GM23338 (cell line): ENCODE measurements around the gene ZNF511. TPM values are rescaled to one million over a fixed set of nuclear protein-coding genes. Genes with fewer than 3 reads are reported as not detected.

Experiments used
- ATAC-seq: fragments of 200-7000 bp; cut with Tn5 transposase; 3 replicates; pipeline ENCODE4 v1.9.1; 2020
- DNase-seq: peaks from one replicate; pipeline ENCODE4 v3.0.0-alpha.2; 2015; ENCODE audit warnings: low spot score
- H2AFZ ChIP-seq: fragments of 200-600 bp; sonication (generic); 2 replicates; pipeline ENCODE4 v1.8.0; 2016; ENCODE audit warnings: antibody characterized with exemption, mild to moderate bottlenecking, moderate library complexity
- H3F3A ChIP-seq: fragments of 200-600 bp; sonication (generic); replicated peaks from 2 replicates; pipeline ENCODE4 v1.8.0; 2017; ENCODE audit warnings: antibody characterized with exemption, mixed run types, low read depth
- H3K27ac ChIP-seq: fragments of 200-600 bp; sonication (generic); 2 replicates; pipeline ENCODE4 v1.6.1; 2016; ENCODE audit warnings: low read depth
- H3K27me3 ChIP-seq: fragments of 200-600 bp; sonication (generic); 2 replicates; pipeline ENCODE4 v1.8.0; 2016; ENCODE audit warnings: mild to moderate bottlenecking, mixed run types, moderate library complexity; ENCODE audit not compliant: insufficient read depth
- H3K36me3 ChIP-seq: fragments of 200-600 bp; sonication (generic); 2 replicates; pipeline ENCODE4 v1.8.0; 2016; ENCODE audit warnings: mild to moderate bottlenecking; ENCODE audit not compliant: insufficient read depth
- H3K4me1 ChIP-seq: fragments of 200-600 bp; sonication (generic); 2 replicates; pipeline ENCODE4 v1.8.0; 2016; ENCODE audit warnings: mild to moderate bottlenecking, moderate library complexity; ENCODE audit not compliant: insufficient read depth
- H3K4me2 ChIP-seq: fragments of 200-600 bp; sonication (generic); 2 replicates; pipeline ENCODE4 v1.7.1; 2017; ENCODE audit warnings: mixed run types
- H3K4me3 ChIP-seq: fragments of 200-600 bp; sonication (generic); 2 replicates; pipeline ENCODE4 v1.6.1; 2016; ENCODE audit warnings: mixed run types
- H3K79me2 ChIP-seq: fragments of 200-600 bp; sonication (generic); replicated peaks from 2 replicates; pipeline ENCODE4 v1.8.0; 2017; ENCODE audit warnings: mild to moderate bottlenecking; ENCODE audit not compliant: insufficient read depth
- H3K9me2 ChIP-seq: fragments of 200-600 bp; sonication (generic); 2 replicates; pipeline ENCODE4 v1.8.0; 2017; ENCODE audit not compliant: insufficient read depth
- H4K20me1 ChIP-seq: fragments of 200-600 bp; sonication (generic); replicated peaks from 2 replicates; pipeline ENCODE4 v1.8.0; 2017; ENCODE audit warnings: mild to moderate bottlenecking; ENCODE audit not compliant: insufficient read depth
- H3K27ac Mint-ChIP-seq: 2 replicates; pipeline ENCODE4 v1.8.0; 2020; ENCODE audit warnings: inconsistent platforms, mild to moderate bottlenecking, moderate library complexity, mixed read lengths
- H3K27me3 Mint-ChIP-seq: 3 replicates; pipeline ENCODE4 v1.8.0; 2022; ENCODE audit warnings: low read depth, mild to moderate bottlenecking, moderate library complexity, mixed read lengths, inconsistent platforms; ENCODE audit not compliant: insufficient read depth, poor library complexity
- H3K36me3 Mint-ChIP-seq: 3 replicates; pipeline ENCODE4 v1.8.0; 2021; ENCODE audit warnings: low read depth, mild to moderate bottlenecking, inconsistent platforms, moderate library complexity, mixed read lengths
- H3K4me1 Mint-ChIP-seq: 3 replicates; pipeline ENCODE4 v1.8.0; 2020; ENCODE audit warnings: mild to moderate bottlenecking, inconsistent platforms, mixed read lengths
- H3K4me3 Mint-ChIP-seq: 3 replicates; pipeline ENCODE4 v1.8.0; 2021; ENCODE audit warnings: moderate library complexity, mild to moderate bottlenecking, inconsistent platforms, mixed read lengths
- H3K9me3 Mint-ChIP-seq: 3 replicates; pipeline ENCODE4 v1.8.0; 2020; ENCODE audit warnings: moderate library complexity, mild to moderate bottlenecking, inconsistent platforms, mixed read lengths
- CREB1 ChIP-seq: fragments of 250-450 bp; sonication (Bioruptor Pico); IDR thresholded peaks from 2 replicates; pipeline ENCODE4 v1.5.0; 2020; ENCODE audit warnings: low read depth, mild to moderate bottlenecking, moderate library complexity
- EZH2 ChIP-seq: fragments of 200-600 bp; sonication (generic); IDR thresholded peaks from one replicate; pipeline ENCODE4 v1.8.0; 2017; ENCODE audit warnings: antibody characterized with exemption, mild to moderate bottlenecking, low read depth; ENCODE audit not compliant: unreplicated experiment
- JUNB ChIP-seq: IDR thresholded peaks from one replicate; pipeline ENCODE4 v1.6.1; 2016; ENCODE audit warnings: antibody characterized with exemption; ENCODE audit not compliant: unreplicated experiment
- STAT1 ChIP-seq: IDR thresholded peaks from one replicate; pipeline ENCODE4 v1.6.1; 2016; ENCODE audit warnings: antibody characterized with exemption; ENCODE audit not compliant: unreplicated experiment
- ZNF114 ChIP-seq: fragments of 250-450 bp; sonication (Bioruptor Pico); IDR thresholded peaks from 2 replicates; pipeline ENCODE4 v1.5.0; 2020; ENCODE audit warnings: mild to moderate bottlenecking, moderate library complexity
- ZNF331 ChIP-seq: fragments of 250-450 bp; sonication (Bioruptor Pico); IDR thresholded peaks from 2 replicates; pipeline ENCODE4 v1.5.0; 2020; ENCODE audit warnings: low read depth, mild to moderate bottlenecking, moderate library complexity
- polyA plus RNA-seq: library from polyadenylated mRNA; unstranded; fragments of >200 nt; fragmentation: Nextera tagmentation; extraction: Ambion mirVana; gene quantifications from 2 replicates; pipeline ENCODE4 v1.2.1, GENCODE V29; 2016
- total RNA-seq: library from RNA; depleted of rRNA; stranded (reverse); fragments of >200 nt; shearing (Covaris generic); gene quantifications from 2 replicates; pipeline ENCODE4 v1.2.3, GENCODE V29; 2014
- TF ChIP-seq, protein P1 (sequence below): IDR thresholded peaks from one replicate; pipeline ENCODE4 v1.6.1; 2018; ENCODE audit warnings: antibody characterized with exemption; ENCODE audit not compliant: unreplicated experiment
- TF ChIP-seq, protein P2 (sequence below): IDR thresholded peaks from 2 replicates; pipeline ENCODE4 v1.6.1; 2016; ENCODE audit warnings: antibody characterized with exemption
- TF ChIP-seq, protein P3 (sequence below), 2 experiments: fragments of 200-600 bp in 1 of 2; sonication (generic) in 1 of 2; conservative IDR thresholded peaks; 2 replicates each; pipeline versions ENCODE4 v1.5.1 to v1.6.1; 2016 to 2017; ENCODE audit warnings: antibody characterized with exemption in 2 of 2, low read depth in 2 of 2, mild to moderate bottlenecking in 2 of 2, moderate library complexity in 1 of 2

Gene ZNF511
- total and polyA plus RNA-seq, 2 experiments from 2014 or later: 41.3 to 104 TPM

DNA sequence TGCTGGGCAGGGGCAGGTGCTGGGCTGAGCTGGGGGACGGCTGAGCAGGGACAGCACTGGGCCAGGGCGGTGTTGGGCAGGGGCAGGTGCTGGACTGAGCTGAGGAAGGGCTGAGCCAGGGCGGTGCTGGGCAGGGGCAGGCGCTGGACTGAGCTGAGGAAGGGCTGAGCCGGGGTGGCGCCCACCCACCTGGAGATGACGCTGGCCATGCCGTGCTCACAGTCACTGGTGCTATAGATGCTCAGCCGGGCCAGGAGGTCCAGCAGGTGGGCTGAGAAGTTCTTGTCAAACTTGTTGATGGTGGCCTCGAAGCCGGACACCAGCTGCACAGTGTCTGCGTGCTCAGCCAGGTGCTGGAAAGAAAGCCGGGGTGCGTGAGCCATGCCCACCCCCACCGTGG is 27.6 kb upstream of the ZNF511 start:
- no peaks in the 10 kb centered on the region for H3K79me2 ChIP-seq
- peaks cover 12% of the 10 kb centered on the region; the same call in 1 of the 2 replicates for H3K36me3 ChIP-seq
- no peak overlapping the region for H3K27ac ChIP-seq
- no peak overlapping the region for H3K4me2 ChIP-seq
- Mint-ChIP-seq H3K27ac (no peak overlapping the region), H3K9me3 (no peaks in the 10 kb centered on the region), H3K4me1 (no peaks in the 10 kb centered on the region), H3K36me3 (peaks cover 36% of the 10 kb centered on the region), H3K4me3 (no peak overlapping the region), H3K27me3 (peaks cover 3% of the 10 kb centered on the region)
- no peaks in the 10 kb centered on the region for H3K27me3 ChIP-seq
- no peak for ATAC-seq
- no peak for DNase-seq
- 0 out of 2 replicates have a peak, but pooled peaks cover 5% of the 10 kb centered on the region for H3F3A ChIP-seq
- no peak overlapping the region for H3K4me3 ChIP-seq
- no peak overlapping the region for H2AFZ ChIP-seq
- no peaks in the 10 kb centered on the region for H3K9me2 ChIP-seq
- no peaks in the 10 kb centered on the region for H3K4me1 ChIP-seq
- TF ChIP-seq STAT1 (no peak), ZNF331 (CRISPR knock-in tag) (no peak), ZNF114 (no peak), CREB1 (CRISPR knock-in tag) (no peak), JUNB (no peak), EZH2 (no peak)
- TF ChIP-seq, protein P1, sequence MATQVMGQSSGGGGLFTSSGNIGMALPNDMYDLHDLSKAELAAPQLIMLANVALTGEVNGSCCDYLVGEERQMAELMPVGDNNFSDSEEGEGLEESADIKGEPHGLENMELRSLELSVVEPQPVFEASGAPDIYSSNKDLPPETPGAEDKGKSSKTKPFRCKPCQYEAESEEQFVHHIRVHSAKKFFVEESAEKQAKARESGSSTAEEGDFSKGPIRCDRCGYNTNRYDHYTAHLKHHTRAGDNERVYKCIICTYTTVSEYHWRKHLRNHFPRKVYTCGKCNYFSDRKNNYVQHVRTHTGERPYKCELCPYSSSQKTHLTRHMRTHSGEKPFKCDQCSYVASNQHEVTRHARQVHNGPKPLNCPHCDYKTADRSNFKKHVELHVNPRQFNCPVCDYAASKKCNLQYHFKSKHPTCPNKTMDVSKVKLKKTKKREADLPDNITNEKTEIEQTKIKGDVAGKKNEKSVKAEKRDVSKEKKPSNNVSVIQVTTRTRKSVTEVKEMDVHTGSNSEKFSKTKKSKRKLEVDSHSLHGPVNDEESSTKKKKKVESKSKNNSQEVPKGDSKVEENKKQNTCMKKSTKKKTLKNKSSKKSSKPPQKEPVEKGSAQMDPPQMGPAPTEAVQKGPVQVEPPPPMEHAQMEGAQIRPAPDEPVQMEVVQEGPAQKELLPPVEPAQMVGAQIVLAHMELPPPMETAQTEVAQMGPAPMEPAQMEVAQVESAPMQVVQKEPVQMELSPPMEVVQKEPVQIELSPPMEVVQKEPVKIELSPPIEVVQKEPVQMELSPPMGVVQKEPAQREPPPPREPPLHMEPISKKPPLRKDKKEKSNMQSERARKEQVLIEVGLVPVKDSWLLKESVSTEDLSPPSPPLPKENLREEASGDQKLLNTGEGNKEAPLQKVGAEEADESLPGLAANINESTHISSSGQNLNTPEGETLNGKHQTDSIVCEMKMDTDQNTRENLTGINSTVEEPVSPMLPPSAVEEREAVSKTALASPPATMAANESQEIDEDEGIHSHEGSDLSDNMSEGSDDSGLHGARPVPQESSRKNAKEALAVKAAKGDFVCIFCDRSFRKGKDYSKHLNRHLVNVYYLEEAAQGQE: no peak
- TF ChIP-seq, protein P2, sequence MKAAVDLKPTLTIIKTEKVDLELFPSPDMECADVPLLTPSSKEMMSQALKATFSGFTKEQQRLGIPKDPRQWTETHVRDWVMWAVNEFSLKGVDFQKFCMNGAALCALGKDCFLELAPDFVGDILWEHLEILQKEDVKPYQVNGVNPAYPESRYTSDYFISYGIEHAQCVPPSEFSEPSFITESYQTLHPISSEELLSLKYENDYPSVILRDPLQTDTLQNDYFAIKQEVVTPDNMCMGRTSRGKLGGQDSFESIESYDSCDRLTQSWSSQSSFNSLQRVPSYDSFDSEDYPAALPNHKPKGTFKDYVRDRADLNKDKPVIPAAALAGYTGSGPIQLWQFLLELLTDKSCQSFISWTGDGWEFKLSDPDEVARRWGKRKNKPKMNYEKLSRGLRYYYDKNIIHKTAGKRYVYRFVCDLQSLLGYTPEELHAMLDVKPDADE: no peak
- TF ChIP-seq, protein P3, sequence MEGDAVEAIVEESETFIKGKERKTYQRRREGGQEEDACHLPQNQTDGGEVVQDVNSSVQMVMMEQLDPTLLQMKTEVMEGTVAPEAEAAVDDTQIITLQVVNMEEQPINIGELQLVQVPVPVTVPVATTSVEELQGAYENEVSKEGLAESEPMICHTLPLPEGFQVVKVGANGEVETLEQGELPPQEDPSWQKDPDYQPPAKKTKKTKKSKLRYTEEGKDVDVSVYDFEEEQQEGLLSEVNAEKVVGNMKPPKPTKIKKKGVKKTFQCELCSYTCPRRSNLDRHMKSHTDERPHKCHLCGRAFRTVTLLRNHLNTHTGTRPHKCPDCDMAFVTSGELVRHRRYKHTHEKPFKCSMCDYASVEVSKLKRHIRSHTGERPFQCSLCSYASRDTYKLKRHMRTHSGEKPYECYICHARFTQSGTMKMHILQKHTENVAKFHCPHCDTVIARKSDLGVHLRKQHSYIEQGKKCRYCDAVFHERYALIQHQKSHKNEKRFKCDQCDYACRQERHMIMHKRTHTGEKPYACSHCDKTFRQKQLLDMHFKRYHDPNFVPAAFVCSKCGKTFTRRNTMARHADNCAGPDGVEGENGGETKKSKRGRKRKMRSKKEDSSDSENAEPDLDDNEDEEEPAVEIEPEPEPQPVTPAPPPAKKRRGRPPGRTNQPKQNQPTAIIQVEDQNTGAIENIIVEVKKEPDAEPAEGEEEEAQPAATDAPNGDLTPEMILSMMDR (conservative IDR thresholded peaks at IDR 0.05; ENCODE audit: low read depth in 2 of 2): no peak
- H4K20me1 ChIP-seq: no peaks in the 10 kb centered on the region; the same call in 1 of the 2 replicates
